ENCODE measurements around the gene MED25. TPM values are rescaled to one million over a fixed set of nuclear protein-coding genes. Genes with fewer than 3 reads are reported as not detected.

The MED25 gene
- total RNA-seq, 1 experiment from 2014 or later, result 81.2 TPM

DNA sequence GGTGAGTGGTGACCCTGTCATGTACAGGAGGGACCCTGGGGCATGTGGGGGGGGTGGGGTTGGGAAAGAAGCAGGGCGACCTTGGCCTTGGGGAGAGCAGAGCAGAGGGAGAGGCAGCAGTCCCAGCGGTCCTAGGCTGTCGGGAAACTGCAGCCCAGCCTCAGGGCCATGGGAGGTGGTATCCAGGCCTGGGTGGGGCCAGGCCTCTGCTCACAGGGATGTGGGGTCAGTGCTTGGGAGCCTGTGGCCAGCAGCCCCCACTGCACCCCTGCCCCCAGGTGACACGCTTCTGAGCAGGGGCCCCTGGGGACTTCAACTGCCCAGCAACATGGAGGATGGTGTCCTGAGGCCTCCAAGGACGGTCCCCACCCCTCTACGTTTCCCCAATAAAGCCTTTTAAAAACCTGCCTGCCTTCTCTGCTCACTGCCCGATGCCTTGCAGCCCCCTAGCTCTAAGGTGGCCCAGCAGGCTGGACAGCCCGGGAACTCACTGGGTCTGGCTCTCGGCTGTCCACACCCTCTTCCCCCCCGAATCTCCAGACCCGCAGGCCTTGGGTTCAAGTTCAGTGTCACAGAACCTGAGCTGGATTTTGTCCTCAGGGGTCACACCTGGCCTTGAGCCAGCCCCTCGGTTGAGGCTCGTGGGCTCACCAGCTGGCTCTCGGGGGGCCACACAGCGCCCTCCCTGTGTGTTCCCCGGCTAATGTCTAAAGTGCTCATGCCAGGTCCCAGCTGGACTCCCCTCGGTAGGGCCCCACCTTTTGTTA is 42.4 kb downstream of the MED25 start:
- ChIA-PET POLR2A (interaction anchor here (1.1 to 1.2 kb wide), 2 partner anchors 10 to 48 kb away, joined by 3 read pairs; no protein-coding TSS in a partner anchor), CTCF (interaction anchor here (1.1 to 1.5 kb wide), 3 partner anchors 9 to 313 kb away, joined by 3 to 8 read pairs (median 3); partner anchors contain the start of gene FUZ)
- Mint-ChIP-seq H3K27ac (peak overlapping the region; percentile 64), H3K4me1 (peaks cover 22% of the 10 kb centered on the region), H3K27me3 (ENCODE audit: low read depth) (no peaks in the 10 kb centered on the region; the same call in 1 of the 2 replicates), H3K36me3 (peaks cover 37% of the 10 kb centered on the region), H3K4me3 (no peak overlapping the region), H3K9me3 (no peaks in the 10 kb centered on the region)
- TF ChIP-seq, protein P1, sequence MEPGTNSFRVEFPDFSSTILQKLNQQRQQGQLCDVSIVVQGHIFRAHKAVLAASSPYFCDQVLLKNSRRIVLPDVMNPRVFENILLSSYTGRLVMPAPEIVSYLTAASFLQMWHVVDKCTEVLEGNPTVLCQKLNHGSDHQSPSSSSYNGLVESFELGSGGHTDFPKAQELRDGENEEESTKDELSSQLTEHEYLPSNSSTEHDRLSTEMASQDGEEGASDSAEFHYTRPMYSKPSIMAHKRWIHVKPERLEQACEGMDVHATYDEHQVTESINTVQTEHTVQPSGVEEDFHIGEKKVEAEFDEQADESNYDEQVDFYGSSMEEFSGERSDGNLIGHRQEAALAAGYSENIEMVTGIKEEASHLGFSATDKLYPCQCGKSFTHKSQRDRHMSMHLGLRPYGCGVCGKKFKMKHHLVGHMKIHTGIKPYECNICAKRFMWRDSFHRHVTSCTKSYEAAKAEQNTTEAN (CRISPR knock-in tag; IDR thresholded peaks at IDR 0.05), result no peak
- TF ChIP-seq FOXP1 (CRISPR knock-in tag; IDR thresholded peaks at IDR 0.05; ENCODE audit: borderline replicate concordance) (0 out of 2 replicates have a peak, but pooled peaks have one; percentile 35), OVOL2 (CRISPR knock-in tag; IDR thresholded peaks at IDR 0.05; ENCODE audit: borderline replicate concordance) (no peak), JUN (CRISPR knock-in tag; IDR thresholded peaks at IDR 0.05) (no peak), RELA (CRISPR knock-in tag; IDR thresholded peaks at IDR 0.05; ENCODE audit: borderline replicate concordance) (no peak), KAT7 (CRISPR knock-in tag; IDR thresholded peaks at IDR 0.05; ENCODE audit: borderline replicate concordance) (no peak)
- TF ChIP-seq, protein P2, sequence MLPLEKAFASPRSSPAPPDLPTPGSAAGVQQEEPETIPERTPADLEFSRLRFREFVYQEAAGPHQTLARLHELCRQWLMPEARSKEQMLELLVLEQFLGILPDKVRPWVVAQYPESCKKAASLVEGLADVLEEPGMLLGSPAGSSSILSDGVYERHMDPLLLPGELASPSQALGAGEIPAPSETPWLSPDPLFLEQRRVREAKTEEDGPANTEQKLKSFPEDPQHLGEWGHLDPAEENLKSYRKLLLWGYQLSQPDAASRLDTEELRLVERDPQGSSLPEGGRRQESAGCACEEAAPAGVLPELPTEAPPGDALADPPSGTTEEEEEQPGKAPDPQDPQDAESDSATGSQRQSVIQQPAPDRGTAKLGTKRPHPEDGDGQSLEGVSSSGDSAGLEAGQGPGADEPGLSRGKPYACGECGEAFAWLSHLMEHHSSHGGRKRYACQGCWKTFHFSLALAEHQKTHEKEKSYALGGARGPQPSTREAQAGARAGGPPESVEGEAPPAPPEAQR (CRISPR knock-in tag; IDR thresholded peaks at IDR 0.05), result no peak
- TF ChIP-seq, protein P3, sequence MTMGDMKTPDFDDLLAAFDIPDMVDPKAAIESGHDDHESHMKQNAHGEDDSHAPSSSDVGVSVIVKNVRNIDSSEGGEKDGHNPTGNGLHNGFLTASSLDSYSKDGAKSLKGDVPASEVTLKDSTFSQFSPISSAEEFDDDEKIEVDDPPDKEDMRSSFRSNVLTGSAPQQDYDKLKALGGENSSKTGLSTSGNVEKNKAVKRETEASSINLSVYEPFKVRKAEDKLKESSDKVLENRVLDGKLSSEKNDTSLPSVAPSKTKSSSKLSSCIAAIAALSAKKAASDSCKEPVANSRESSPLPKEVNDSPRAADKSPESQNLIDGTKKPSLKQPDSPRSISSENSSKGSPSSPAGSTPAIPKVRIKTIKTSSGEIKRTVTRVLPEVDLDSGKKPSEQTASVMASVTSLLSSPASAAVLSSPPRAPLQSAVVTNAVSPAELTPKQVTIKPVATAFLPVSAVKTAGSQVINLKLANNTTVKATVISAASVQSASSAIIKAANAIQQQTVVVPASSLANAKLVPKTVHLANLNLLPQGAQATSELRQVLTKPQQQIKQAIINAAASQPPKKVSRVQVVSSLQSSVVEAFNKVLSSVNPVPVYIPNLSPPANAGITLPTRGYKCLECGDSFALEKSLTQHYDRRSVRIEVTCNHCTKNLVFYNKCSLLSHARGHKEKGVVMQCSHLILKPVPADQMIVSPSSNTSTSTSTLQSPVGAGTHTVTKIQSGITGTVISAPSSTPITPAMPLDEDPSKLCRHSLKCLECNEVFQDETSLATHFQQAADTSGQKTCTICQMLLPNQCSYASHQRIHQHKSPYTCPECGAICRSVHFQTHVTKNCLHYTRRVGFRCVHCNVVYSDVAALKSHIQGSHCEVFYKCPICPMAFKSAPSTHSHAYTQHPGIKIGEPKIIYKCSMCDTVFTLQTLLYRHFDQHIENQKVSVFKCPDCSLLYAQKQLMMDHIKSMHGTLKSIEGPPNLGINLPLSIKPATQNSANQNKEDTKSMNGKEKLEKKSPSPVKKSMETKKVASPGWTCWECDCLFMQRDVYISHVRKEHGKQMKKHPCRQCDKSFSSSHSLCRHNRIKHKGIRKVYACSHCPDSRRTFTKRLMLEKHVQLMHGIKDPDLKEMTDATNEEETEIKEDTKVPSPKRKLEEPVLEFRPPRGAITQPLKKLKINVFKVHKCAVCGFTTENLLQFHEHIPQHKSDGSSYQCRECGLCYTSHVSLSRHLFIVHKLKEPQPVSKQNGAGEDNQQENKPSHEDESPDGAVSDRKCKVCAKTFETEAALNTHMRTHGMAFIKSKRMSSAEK (CRISPR knock-in tag; IDR thresholded peaks at IDR 0.05; ENCODE audit: borderline replicate concordance), result no peak
- no peak for DNase-seq (ENCODE audit: low spot score)
- ATAC-seq, result no peak

DNA sequence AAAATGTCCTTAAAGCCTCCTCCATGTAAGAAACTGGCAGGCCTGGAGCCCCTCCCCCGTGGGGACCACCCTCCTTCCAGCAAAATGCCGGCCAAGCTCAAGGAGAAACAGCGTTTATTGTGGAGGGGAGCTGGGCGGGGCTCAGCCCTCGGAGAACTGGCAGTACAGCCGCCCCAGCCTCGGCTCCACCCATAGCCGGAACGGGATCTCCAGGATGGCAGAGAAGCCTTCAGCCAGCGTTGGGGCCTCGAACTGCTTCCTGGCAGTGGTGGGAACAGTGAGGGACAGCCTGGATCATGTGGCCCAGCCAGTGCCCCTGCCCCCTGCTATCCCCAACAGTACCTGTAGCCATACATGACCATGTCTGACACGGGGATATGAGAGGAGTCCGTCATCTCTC is 43.0 kb downstream of the MED25 start:
- Mint-ChIP-seq H3K27me3 (ENCODE audit: low read depth) (no peaks in the 10 kb centered on the region), H3K9me3 (no peaks in the 10 kb centered on the region), H3K27ac (peak overlapping the region; percentile 64), H3K4me3 (no peak overlapping the region), H3K36me3 (peaks cover 33% of the 10 kb centered on the region), H3K4me1 (peaks cover 28% of the 10 kb centered on the region)
- ChIA-PET POLR2A (interaction anchor here (1.1 to 1.2 kb wide), 2 partner anchors 11 to 48 kb away, joined by 3 read pairs; no protein-coding TSS in a partner anchor), CTCF (interaction anchor here (1.1 to 1.5 kb wide), 3 partner anchors 8 to 314 kb away, joined by 3 to 8 read pairs (median 3); partner anchors contain the start of gene FUZ)
- TF ChIP-seq FOXK1 (CRISPR knock-in tag; IDR thresholded peaks at IDR 0.05) (0 out of 2 replicates have a peak, but pooled peaks have one; percentile 15), MYBL2 (CRISPR knock-in tag; IDR thresholded peaks at IDR 0.05) (no peak)
- peak; percentile 15 for ATAC-seq
- peak; percentile 55 for DNase-seq (ENCODE audit: low spot score)

DNA sequence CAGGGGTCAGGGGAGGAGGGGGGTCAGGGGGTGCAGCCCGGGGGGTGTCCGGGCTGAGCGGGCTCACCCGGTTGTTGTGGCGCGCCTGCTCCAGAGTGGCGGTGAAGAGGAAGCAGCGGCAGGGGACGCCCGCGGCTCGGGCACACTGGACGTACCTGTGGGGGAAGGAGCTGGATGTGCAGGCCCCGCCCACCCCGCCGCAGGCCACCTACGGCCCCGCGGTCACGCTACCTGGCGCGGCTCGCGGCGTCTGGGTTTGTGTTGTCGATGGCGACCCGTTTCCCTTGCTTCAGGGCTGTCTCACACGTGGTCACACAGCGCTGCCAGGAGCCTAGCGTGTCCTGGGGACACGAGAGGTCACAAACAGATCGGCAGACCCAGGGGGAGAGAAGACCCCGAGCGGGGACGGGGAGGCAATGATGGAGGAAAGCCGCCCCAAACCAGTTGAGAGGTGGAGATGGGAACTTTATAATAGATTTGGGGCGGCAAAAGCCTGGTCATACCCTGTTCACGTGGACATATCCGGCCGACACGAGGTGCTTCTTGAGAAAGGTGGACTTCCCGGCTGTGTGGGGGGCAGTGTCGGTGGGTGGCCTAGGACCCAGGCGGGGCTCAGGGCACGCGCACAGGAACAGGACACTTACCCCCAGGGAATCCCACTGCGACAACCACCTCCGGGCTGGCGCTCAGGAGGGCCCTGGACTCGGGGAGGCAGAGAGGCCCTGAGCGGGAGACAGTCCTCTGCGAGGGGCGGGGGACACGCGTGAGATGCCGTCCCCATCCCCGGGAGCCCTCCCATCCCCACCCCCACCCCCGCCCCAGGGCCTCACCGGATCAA is 43.7 kb downstream of the MED25 start:
- ChIA-PET POLR2A (interaction anchor here (1.1 to 1.2 kb wide), 2 partner anchors 11 to 49 kb away, joined by 3 read pairs; no protein-coding TSS in a partner anchor), CTCF (interaction anchor here (0.6 to 1.5 kb wide), 4 partner anchors 7 to 315 kb away, joined by 3 to 8 read pairs (median 3); partner anchors contain the start of gene FUZ)
- Mint-ChIP-seq H3K36me3 (peaks cover 33% of the 10 kb centered on the region), H3K4me3 (no peak overlapping the region), H3K9me3 (no peaks in the 10 kb centered on the region), H3K27ac (peak overlapping the region; percentile 65; the same call in 1 of the 2 replicates), H3K27me3 (ENCODE audit: low read depth) (no peaks in the 10 kb centered on the region), H3K4me1 (peaks cover 33% of the 10 kb centered on the region)
- TF ChIP-seq, protein P4, sequence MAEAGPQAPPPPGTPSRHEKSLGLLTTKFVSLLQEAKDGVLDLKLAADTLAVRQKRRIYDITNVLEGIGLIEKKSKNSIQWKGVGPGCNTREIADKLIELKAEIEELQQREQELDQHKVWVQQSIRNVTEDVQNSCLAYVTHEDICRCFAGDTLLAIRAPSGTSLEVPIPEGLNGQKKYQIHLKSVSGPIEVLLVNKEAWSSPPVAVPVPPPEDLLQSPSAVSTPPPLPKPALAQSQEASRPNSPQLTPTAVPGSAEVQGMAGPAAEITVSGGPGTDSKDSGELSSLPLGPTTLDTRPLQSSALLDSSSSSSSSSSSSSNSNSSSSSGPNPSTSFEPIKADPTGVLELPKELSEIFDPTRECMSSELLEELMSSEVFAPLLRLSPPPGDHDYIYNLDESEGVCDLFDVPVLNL (CRISPR knock-in tag; IDR thresholded peaks at IDR 0.05; ENCODE audit: borderline replicate concordance, low read depth), result no peak
- TF ChIP-seq, protein P5, sequence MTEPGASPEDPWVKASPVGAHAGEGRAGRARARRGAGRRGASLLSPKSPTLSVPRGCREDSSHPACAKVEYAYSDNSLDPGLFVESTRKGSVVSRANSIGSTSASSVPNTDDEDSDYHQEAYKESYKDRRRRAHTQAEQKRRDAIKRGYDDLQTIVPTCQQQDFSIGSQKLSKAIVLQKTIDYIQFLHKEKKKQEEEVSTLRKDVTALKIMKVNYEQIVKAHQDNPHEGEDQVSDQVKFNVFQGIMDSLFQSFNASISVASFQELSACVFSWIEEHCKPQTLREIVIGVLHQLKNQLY (CRISPR knock-in tag; IDR thresholded peaks at IDR 0.05), result no peak
- TF ChIP-seq GTF2I (CRISPR knock-in tag; conservative IDR thresholded peaks at IDR 0.05) (no peak), ZNF263 (CRISPR knock-in tag; IDR thresholded peaks at IDR 0.05; ENCODE audit: low read depth) (no peak)
- DNase-seq (ENCODE audit: low spot score), result no peak
- no peak for ATAC-seq

All from WTC11 (cell line).